A375 (cell line): ENCODE measurements around the gene NDOR1. TPM values are rescaled to one million over a fixed set of nuclear protein-coding genes. Genes with fewer than 3 reads are reported as not detected.

Experiments used
- total RNA-seq: library from RNA; depleted of rRNA; stranded (reverse); fragments of >200 nt; shearing (Covaris generic); gene quantifications from 2 replicates; pipeline ENCODE4 v1.2.3, GENCODE V29; 2014; rRNA removed

Gene NDOR1
- 19.3 and 30.1 TPM in 2 replicates for total RNA-seq

GRCh38 chr9:137205126-137206069 is at the start of gene NDOR1, which contains the start of gene TMEM203:
NDOR1 (plus strand) TSS chr9:137205700; CDS start chr9:137205778, 78 bp downstream.
TMEM203 (minus strand) TSS chr9:137205648; CDS start chr9:137205414, 234 bp downstream.

GRCh38 chr9:137169896-137170358 is 35.6 kb upstream of the NDOR1 start, which contains the start of gene LRRC26:
LRRC26 (minus strand) TSS chr9:137170051; CDS start chr9:137169943, 108 bp downstream.

GRCh38 chr9:137188490-137189296 is 16.8 kb upstream of the NDOR1 start, which contains the start of the genes ANAPC2 and SSNA1:
ANAPC2 (minus strand) TSS chr9:137188560; CDS start chr9:137188532, 28 bp downstream.
SSNA1 (plus strand) TSS chr9:137188676; CDS start chr9:137188727, 51 bp downstream.

GRCh38 chr9:137200311-137201204 is 4.9 kb upstream of the NDOR1 start, which contains the start of gene TPRN:
TPRN (minus strand) TSS chr9:137200741; CDS start chr9:137200711, 30 bp downstream.

GRCh38 chr9:137222190-137223077 is 16.9 kb downstream of the NDOR1 start, which contains the start of gene RNF208:
RNF208 (minus strand) TSS chr9:137222240; CDS start chr9:137221212, 1,028 bp downstream.

GRCh38 chr9:137224830-137225694 is 19.6 kb downstream of the NDOR1 start, which contains the start of gene CYSRT1:
CYSRT1 (plus strand) TSS chr9:137225174; CDS start chr9:137225622, 448 bp downstream.

GRCh38 chr9:137227054-137227852 is 21.8 kb downstream of the NDOR1 start, which contains the start of gene RNF224:
RNF224 (plus strand) TSS chr9:137227502; CDS start chr9:137228336, 834 bp downstream.

GRCh38 chr9:137230705-137231371 is 25.3 kb downstream of the NDOR1 start, which contains the start of gene SLC34A3:
SLC34A3 (plus strand) TSS chr9:137230901; CDS start chr9:137231703, 802 bp downstream.

GRCh38 chr9:137240841-137241489 is 35.5 kb downstream of the NDOR1 start, which contains the start of gene TUBB4B:
TUBB4B (plus strand) TSS chr9:137241287; CDS start chr9:137241361, 74 bp downstream.

GRCh38 chr9:137251194-137251461 is 45.6 kb downstream of the NDOR1 start, which contains the start of gene STPG3:
STPG3 (plus strand) TSS chr9:137251286; CDS start chr9:137251287, 1 bp downstream.

GRCh38 chr9:137254624-137255447 is 49.3 kb downstream of the NDOR1 start, which contains the start of gene NELFB:
NELFB (plus strand) TSS chr9:137255327.

